ENCODE measurements around the gene DYDC1. TPM values are rescaled to one million over a fixed set of nuclear protein-coding genes. Genes with fewer than 3 reads are reported as not detected.

DYDC1 gene
- total and polyA plus RNA-seq, 2 experiments from 2014 or later: not detected

GRCh38 chr10:80390740-80391139, 34.2 kb upstream of the DYDC1 start:
- H3K79me2 ChIP-seq (ENCODE audit: insufficient read depth): no peaks in the 10 kb centered on the region
- H3K27ac ChIP-seq: no peak overlapping the region
- H3K27me3 ChIP-seq (replicated peaks; ENCODE audit: insufficient read depth): peaks cover 5% of the 10 kb centered on the region; the same call in 1 of the 2 replicates
- in situ Hi-C loops (cut with MboI): no loop called here
- H3K9me2 ChIP-seq (ENCODE audit: insufficient read depth): no peaks in the 10 kb centered on the region
- H3F3A ChIP-seq (ENCODE audit: insufficient read depth): no peaks in the 10 kb centered on the region
- no peak overlapping the region for H2AFZ ChIP-seq
- no peaks in the 10 kb centered on the region for H3K9me3 ChIP-seq (ENCODE audit: low read depth)
- WGBS, 2 experiments (ENCODE audit: low coverage in 1 of 2, low lambda C conversion rate in 2 of 2, missing lambda C conversion rate in 2 of 2): 45 to 47% methylated on average over 9 of the region's 9 CpGs
- no peak overlapping the region for H3K4me3 ChIP-seq
- H3K36me3 ChIP-seq (ENCODE audit: low read depth): no peaks in the 10 kb centered on the region
- H3K4me2 ChIP-seq (ENCODE audit: unreplicated experiment): no peak overlapping the region
- no peak overlapping the region for H3K9ac ChIP-seq
- H3K4me1 ChIP-seq (ENCODE audit: insufficient read depth): no peaks in the 10 kb centered on the region
- TF ChIP-seq EZH2 (IDR thresholded peaks at IDR 0.05; ENCODE audit: insufficient read depth, poor library complexity, severe bottlenecking): no peak
- TF ChIP-seq EZH2phosphoT487 (IDR thresholded peaks at IDR 0.05; ENCODE audit: insufficient read depth, low read depth): no peak
- no peak for DNase-seq
- no peaks in the 10 kb centered on the region for H4K20me1 ChIP-seq (ENCODE audit: insufficient read depth)

GRCh38 chr10:80382989-80383388, 26.4 kb upstream of the DYDC1 start:
- WGBS, 2 experiments (ENCODE audit: low coverage in 1 of 2, low lambda C conversion rate in 2 of 2, missing lambda C conversion rate in 2 of 2): 2% methylated on average over 4 of the region's 4 CpGs
- H3K9ac ChIP-seq: no peak overlapping the region
- no peaks in the 10 kb centered on the region for H3K4me1 ChIP-seq (ENCODE audit: insufficient read depth)
- H2AFZ ChIP-seq: no peak overlapping the region
- H3K27me3 ChIP-seq (replicated peaks; ENCODE audit: insufficient read depth): peaks cover 5% of the 10 kb centered on the region; the same call in 1 of the 2 replicates
- no peak for TF ChIP-seq EZH2phosphoT487 (IDR thresholded peaks at IDR 0.05; ENCODE audit: insufficient read depth, low read depth)
- TF ChIP-seq EZH2 (IDR thresholded peaks at IDR 0.05; ENCODE audit: insufficient read depth, poor library complexity, severe bottlenecking): no peak
- in situ Hi-C loops (cut with MboI): no loop called here
- no peaks in the 10 kb centered on the region for H3K9me2 ChIP-seq (ENCODE audit: insufficient read depth)
- H3K36me3 ChIP-seq (ENCODE audit: low read depth): no peaks in the 10 kb centered on the region
- H3K79me2 ChIP-seq (ENCODE audit: insufficient read depth): no peaks in the 10 kb centered on the region
- H3K4me3 ChIP-seq: no peak overlapping the region
- DNase-seq: peak; percentile 58
- H3F3A ChIP-seq (ENCODE audit: insufficient read depth): no peaks in the 10 kb centered on the region
- no peaks in the 10 kb centered on the region for H4K20me1 ChIP-seq (ENCODE audit: insufficient read depth)
- H3K9me3 ChIP-seq (ENCODE audit: low read depth): no peaks in the 10 kb centered on the region
- H3K27ac ChIP-seq: no peak overlapping the region
- H3K4me2 ChIP-seq (ENCODE audit: unreplicated experiment): no peak overlapping the region

- in situ Hi-C loops (cut with MboI): no loop called here
- Histone ChIP-seq H3K79me2 (ENCODE audit: insufficient read depth) (no peaks in the 10 kb centered on the region), H3K27ac (no peak overlapping the region), H3K4me1 (ENCODE audit: insufficient read depth) (no peaks in the 10 kb centered on the region), H3K27me3 (replicated peaks; ENCODE audit: insufficient read depth) (peaks cover 7% of the 10 kb centered on the region; the same call in 1 of the 2 replicates), H3F3A (ENCODE audit: insufficient read depth) (no peaks in the 10 kb centered on the region), H3K9ac (no peak overlapping the region), H3K4me3 (no peak overlapping the region), H2AFZ (no peak overlapping the region), H3K9me2 (ENCODE audit: insufficient read depth) (no peaks in the 10 kb centered on the region), H3K36me3 (ENCODE audit: low read depth) (no peaks in the 10 kb centered on the region), H4K20me1 (ENCODE audit: insufficient read depth) (no peaks in the 10 kb centered on the region), H3K9me3 (ENCODE audit: low read depth) (no peaks in the 10 kb centered on the region), H3K4me2 (ENCODE audit: unreplicated experiment) (no peak overlapping the region)
- no peak for DNase-seq
- TF ChIP-seq EZH2phosphoT487 (IDR thresholded peaks at IDR 0.05; ENCODE audit: insufficient read depth, low read depth) (no peak), EZH2 (IDR thresholded peaks at IDR 0.05; ENCODE audit: insufficient read depth, poor library complexity, severe bottlenecking) (no peak)
- WGBS, 2 experiments (ENCODE audit: low coverage in 1 of 2, low lambda C conversion rate in 2 of 2, missing lambda C conversion rate in 2 of 2): 57 to 63% methylated on average over 4 of the region's 4 CpGs
These were observed 23.6 kb upstream of the DYDC1 start for GRCh38 chr10:80380185-80380584.

- no peak overlapping the region for H3K27ac ChIP-seq
- no peaks in the 10 kb centered on the region for H3K4me1 ChIP-seq (ENCODE audit: insufficient read depth)
- WGBS, 2 experiments (ENCODE audit: low coverage in 1 of 2, low lambda C conversion rate in 2 of 2, missing lambda C conversion rate in 2 of 2): 22 to 24% methylated on average over 3 of the region's 3 CpGs
- no peak overlapping the region for H3K4me2 ChIP-seq (ENCODE audit: unreplicated experiment)
- no peak overlapping the region for H3K9ac ChIP-seq
- H3K4me3 ChIP-seq: no peak overlapping the region
- no peaks in the 10 kb centered on the region for H4K20me1 ChIP-seq (ENCODE audit: insufficient read depth)
- H3K9me2 ChIP-seq (ENCODE audit: insufficient read depth): no peaks in the 10 kb centered on the region
- H2AFZ ChIP-seq: no peak overlapping the region
- TF ChIP-seq EZH2phosphoT487 (IDR thresholded peaks at IDR 0.05; ENCODE audit: insufficient read depth, low read depth) (no peak), EZH2 (IDR thresholded peaks at IDR 0.05; ENCODE audit: insufficient read depth, poor library complexity, severe bottlenecking) (no peak)
- H3F3A ChIP-seq (ENCODE audit: insufficient read depth): no peaks in the 10 kb centered on the region
- H3K27me3 ChIP-seq (replicated peaks; ENCODE audit: insufficient read depth): peaks cover 7% of the 10 kb centered on the region; the same call in 1 of the 2 replicates
- no peaks in the 10 kb centered on the region for H3K36me3 ChIP-seq (ENCODE audit: low read depth)
- no peaks in the 10 kb centered on the region for H3K79me2 ChIP-seq (ENCODE audit: insufficient read depth)
- no peaks in the 10 kb centered on the region for H3K9me3 ChIP-seq (ENCODE audit: low read depth)
- no peak for DNase-seq
- in situ Hi-C loops (cut with MboI): no loop called here
These were observed 23.1 kb upstream of the DYDC1 start for GRCh38 chr10:80379701-80380100.

GRCh38 chr10:80373502-80373901, 16.9 kb upstream of the DYDC1 start:
- Histone ChIP-seq H3K36me3 (ENCODE audit: low read depth) (no peaks in the 10 kb centered on the region), H3K27ac (no peak overlapping the region), H3K79me2 (ENCODE audit: insufficient read depth) (no peaks in the 10 kb centered on the region), H3K27me3 (replicated peaks; ENCODE audit: insufficient read depth) (peaks cover 7% of the 10 kb centered on the region; the same call in 1 of the 2 replicates), H4K20me1 (ENCODE audit: insufficient read depth) (no peaks in the 10 kb centered on the region), H3K4me3 (no peak overlapping the region), H3K4me1 (ENCODE audit: insufficient read depth) (no peaks in the 10 kb centered on the region), H3K9me3 (ENCODE audit: low read depth) (no peaks in the 10 kb centered on the region), H3K9me2 (ENCODE audit: insufficient read depth) (no peaks in the 10 kb centered on the region), H2AFZ (no peak overlapping the region), H3K9ac (no peak overlapping the region), H3K4me2 (ENCODE audit: unreplicated experiment) (no peak overlapping the region), H3F3A (ENCODE audit: insufficient read depth) (no peaks in the 10 kb centered on the region)
- WGBS, 2 experiments (ENCODE audit: low coverage in 1 of 2, low lambda C conversion rate in 2 of 2, missing lambda C conversion rate in 2 of 2): 14 to 18% methylated on average over 2 of the region's 2 CpGs
- no peak for DNase-seq
- no peak for TF ChIP-seq EZH2phosphoT487 (IDR thresholded peaks at IDR 0.05; ENCODE audit: insufficient read depth, low read depth)
- TF ChIP-seq EZH2 (IDR thresholded peaks at IDR 0.05; ENCODE audit: insufficient read depth, poor library complexity, severe bottlenecking): no peak
- in situ Hi-C loops (cut with MboI): no loop called here
